ENCODE measurements around the gene AOPEP.

AOPEP gene

DNA sequence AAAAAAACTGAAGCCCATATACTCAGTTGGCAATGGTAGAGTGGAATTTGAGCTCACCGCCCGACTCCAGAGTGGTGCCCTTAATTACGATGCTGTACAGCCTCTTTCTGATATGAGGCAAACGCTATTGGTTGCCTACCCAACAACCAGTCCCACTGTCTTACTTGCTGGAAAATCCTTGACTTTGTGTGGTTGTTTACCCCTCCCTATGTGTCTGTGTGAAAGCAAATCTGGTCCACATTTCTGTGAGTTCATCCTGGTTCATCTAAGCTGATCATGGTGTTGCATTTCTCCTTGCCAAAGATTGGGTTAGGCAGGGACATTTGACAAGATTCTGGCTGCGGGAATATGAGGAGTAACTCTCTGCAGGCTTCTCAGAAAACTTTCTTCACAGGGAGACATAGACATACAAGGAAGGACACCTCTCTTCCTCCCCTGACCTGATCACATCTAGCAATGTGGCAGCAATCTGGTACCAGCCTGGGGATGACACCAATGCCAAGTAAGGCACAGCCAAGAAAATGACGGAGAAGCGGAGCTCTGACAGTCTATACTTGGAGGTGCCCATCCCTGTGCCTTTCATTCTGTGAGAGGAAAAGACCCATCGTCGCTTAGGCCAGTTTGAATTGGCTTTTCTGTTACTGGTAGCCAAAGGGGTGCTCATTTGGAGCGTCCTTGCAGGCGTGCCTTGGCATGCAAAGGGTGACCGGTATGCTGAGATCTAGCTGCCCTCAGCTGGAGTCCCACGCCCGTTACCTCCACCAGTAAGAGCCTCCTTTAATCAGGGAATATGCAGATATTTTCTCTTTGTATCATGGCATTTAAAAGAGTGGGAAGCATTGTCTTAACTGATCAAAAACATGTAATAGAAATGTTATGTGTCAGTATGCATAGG lies 124.3 kb downstream of the AOPEP start:
- no peak for TF ChIP-seq Cebpa-rat (IDR thresholded peaks at IDR 0.05)
- H3K27me3 ChIP-seq = no peaks in the 10 kb centered on the region
- no peaks in the 10 kb centered on the region for H3K9me3 ChIP-seq
- H3K9ac ChIP-seq = no peak overlapping the region
- H3K36me3 ChIP-seq = peaks cover 6% of the 10 kb centered on the region
- no peaks in the 10 kb centered on the region for H4K20me1 ChIP-seq
- H3K4me2 ChIP-seq = no peak overlapping the region
- H3K4me1 ChIP-seq = peaks cover 14% of the 10 kb centered on the region
- H3K27ac ChIP-seq = no peak overlapping the region
- H3K4me3 ChIP-seq = no peak overlapping the region

DNA sequence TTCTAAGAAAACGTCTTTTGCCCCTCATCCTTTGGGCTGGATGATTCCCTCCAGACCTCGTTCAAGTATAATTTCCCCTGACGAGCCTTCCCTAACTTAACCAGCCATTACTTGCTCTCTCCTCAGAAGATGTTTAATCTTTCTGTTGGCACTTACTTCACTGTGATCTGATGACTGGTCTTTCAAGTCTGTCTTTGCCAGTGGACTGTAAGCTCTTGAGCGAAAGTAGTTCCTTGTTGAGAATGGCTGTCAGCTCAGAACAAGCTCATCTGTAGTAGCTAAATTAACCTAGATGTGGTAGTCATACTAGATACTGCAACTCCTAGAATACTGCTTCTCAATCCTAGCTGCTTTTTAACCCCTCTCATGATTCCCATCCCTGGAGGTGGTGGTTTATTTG lies 125.0 kb downstream of the AOPEP start:
- no peak overlapping the region for H3K4me3 ChIP-seq
- H3K9me3 ChIP-seq = no peaks in the 10 kb centered on the region
- peaks cover 14% of the 10 kb centered on the region for H3K4me1 ChIP-seq
- H3K9ac ChIP-seq = no peak overlapping the region
- H3K4me2 ChIP-seq = no peak overlapping the region
- H3K27me3 ChIP-seq = no peaks in the 10 kb centered on the region
- H4K20me1 ChIP-seq = no peaks in the 10 kb centered on the region
- H3K27ac ChIP-seq = no peak overlapping the region
- peaks cover 6% of the 10 kb centered on the region for H3K36me3 ChIP-seq
- no peak for TF ChIP-seq Cebpa-rat (IDR thresholded peaks at IDR 0.05)

DNA sequence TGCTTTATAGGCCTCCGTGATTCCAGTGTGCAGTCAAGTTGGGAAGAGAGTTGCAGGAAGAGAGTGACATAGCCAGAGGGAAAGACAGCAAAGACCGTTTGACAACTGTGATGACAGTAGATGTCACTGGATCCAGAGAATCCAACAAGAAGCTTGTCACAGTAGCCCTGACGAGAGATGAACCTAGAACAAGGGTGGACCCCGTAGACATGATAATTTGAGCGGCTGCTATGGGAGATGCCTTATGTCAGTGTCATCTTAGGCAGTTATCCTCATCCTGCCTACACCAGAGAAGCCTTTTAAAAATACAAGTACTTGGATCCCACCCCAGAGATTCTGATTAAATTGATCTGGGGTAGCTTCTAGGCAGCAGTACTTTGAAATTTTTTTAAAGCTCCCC lies 125.4 kb downstream of the AOPEP start:
- H3K4me2 ChIP-seq = no peak overlapping the region

DNA sequence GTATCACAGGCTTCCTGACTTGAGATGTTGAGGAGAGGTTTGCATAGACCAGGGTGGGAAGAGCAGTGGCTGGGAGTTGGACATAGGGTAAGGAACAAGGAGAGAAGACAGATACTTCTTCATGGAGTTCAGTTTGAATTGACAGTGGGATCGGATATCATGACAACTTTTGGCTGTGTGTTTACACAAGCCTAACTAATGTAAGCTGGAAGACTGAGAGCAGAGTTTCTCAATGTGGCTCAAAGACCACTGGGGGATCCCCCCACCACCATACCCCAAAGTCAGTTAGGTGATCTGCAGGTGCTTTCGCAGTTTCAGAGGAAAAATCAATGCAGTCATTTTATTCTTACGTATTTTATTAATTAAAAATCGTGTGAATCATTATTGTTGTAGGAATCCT lies 125.9 kb downstream of the AOPEP start:
- Histone ChIP-seq H3K4me1 (peaks cover 11% of the 10 kb centered on the region), H4K20me1 (no peaks in the 10 kb centered on the region), H3K9me3 (no peaks in the 10 kb centered on the region; the same call in 1 of the 2 replicates), H3K4me2 (no peak overlapping the region), H3K9ac (no peak overlapping the region), H3K4me3 (no peak overlapping the region), H3K27me3 (no peaks in the 10 kb centered on the region), H3K27ac (no peak overlapping the region), H3K36me3 (peaks cover 6% of the 10 kb centered on the region)
- TF ChIP-seq Cebpa-rat (IDR thresholded peaks at IDR 0.05) = no peak

More for the DNA sequence above, 125.4 kb downstream of the AOPEP start:
- no peaks in the 10 kb centered on the region for H4K20me1 ChIP-seq
- H3K27me3 ChIP-seq = no peaks in the 10 kb centered on the region
- no peak overlapping the region for H3K9ac ChIP-seq
- peaks cover 6% of the 10 kb centered on the region for H3K36me3 ChIP-seq
- H3K27ac ChIP-seq = no peak overlapping the region
- peaks cover 14% of the 10 kb centered on the region for H3K4me1 ChIP-seq
- no peak overlapping the region for H3K4me3 ChIP-seq
- H3K9me3 ChIP-seq = no peaks in the 10 kb centered on the region
- TF ChIP-seq Cebpa-rat (IDR thresholded peaks at IDR 0.05) = no peak

DNA sequence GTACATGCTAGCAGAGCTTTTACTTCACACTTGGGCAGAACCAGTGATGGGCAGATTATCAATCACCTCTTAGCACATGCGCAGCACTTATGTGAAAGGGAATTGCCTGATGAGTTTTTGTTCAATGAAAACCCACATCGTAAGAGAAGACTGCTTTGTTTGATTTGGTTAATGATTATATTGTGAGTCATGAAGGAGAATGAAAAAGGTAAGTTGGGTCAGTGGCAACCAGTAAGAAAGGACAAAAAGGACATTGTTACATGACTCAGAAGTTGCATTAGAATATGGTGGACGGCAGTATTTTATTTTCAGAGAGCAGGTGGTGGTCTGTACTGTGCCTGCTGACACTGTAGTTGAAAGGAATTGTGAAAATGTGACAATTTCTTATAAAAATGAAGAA lies 127.4 kb downstream of the AOPEP start:
- Histone ChIP-seq H3K4me2 (no peak overlapping the region), H3K36me3 (peaks cover 6% of the 10 kb centered on the region), H3K4me3 (no peak overlapping the region), H3K27me3 (no peaks in the 10 kb centered on the region), H3K27ac (no peak overlapping the region), H3K4me1 (peaks cover 14% of the 10 kb centered on the region), H3K9me3 (peaks cover 10% of the 10 kb centered on the region), H3K9ac (no peak overlapping the region), H4K20me1 (no peaks in the 10 kb centered on the region)
- TF ChIP-seq Cebpa-rat (IDR thresholded peaks at IDR 0.05) = no peak

DNA sequence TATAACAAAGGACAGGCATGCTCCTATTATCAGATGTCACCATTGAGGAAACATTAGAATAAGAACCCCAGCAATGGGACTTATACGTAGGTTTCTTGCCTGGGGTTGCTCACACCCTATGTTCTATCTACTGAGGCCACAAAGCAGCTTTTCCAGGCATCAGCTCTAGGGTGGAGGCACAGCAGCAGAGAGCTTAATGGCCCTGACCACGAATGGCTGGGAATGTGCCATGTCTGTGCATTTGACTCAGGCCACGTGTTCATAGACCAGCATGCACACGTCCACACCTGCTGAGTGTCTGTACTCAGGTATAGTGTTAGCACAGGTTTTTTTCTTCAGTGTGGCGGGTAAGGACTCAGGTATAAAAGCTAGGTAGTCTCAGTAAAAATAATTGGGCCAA lies 129.4 kb downstream of the AOPEP start:
- Histone ChIP-seq H3K4me3 (no peak overlapping the region), H4K20me1 (no peaks in the 10 kb centered on the region), H3K9me3 (peaks cover 10% of the 10 kb centered on the region), H3K36me3 (peaks cover 3% of the 10 kb centered on the region), H3K27me3 (no peaks in the 10 kb centered on the region), H3K4me2 (no peak overlapping the region), H3K9ac (no peak overlapping the region), H3K27ac (no peak overlapping the region), H3K4me1 (peaks cover 34% of the 10 kb centered on the region)
- no peak for TF ChIP-seq Cebpa-rat (IDR thresholded peaks at IDR 0.05)

DNA sequence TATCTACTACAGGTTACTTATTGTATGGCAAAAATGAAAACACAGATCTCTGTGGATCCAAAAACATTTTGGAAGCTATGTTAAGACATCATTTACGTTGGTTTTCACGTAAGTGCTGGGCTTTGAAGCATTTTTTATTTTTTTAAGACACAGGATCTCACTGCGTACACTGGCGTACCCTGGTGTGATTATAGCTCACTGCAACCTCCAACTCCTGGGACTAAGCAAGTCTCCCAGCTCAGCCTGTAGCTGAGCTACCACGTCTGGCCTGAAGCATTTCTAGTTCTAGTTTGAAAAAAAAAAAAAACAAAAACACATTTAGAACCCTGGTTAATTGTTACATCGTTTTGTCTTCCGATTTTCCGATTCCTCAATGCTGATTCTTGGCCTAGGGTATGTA lies 131.3 kb downstream of the AOPEP start:
- Histone ChIP-seq H3K9ac (no peak overlapping the region), H3K4me3 (no peak overlapping the region), H3K27me3 (no peaks in the 10 kb centered on the region), H4K20me1 (no peaks in the 10 kb centered on the region; the same call in 1 of the 2 replicates), H3K4me2 (no peak overlapping the region), H3K4me1 (peaks cover 51% of the 10 kb centered on the region), H3K27ac (peak overlapping the region; percentile 94; the same call in 1 of the 2 replicates), H3K9me3 (peaks cover 10% of the 10 kb centered on the region), H3K36me3 (no peaks in the 10 kb centered on the region; the same call in 1 of the 2 replicates)
- TF ChIP-seq Cebpa-rat (IDR thresholded peaks at IDR 0.05) = no peak

DNA sequence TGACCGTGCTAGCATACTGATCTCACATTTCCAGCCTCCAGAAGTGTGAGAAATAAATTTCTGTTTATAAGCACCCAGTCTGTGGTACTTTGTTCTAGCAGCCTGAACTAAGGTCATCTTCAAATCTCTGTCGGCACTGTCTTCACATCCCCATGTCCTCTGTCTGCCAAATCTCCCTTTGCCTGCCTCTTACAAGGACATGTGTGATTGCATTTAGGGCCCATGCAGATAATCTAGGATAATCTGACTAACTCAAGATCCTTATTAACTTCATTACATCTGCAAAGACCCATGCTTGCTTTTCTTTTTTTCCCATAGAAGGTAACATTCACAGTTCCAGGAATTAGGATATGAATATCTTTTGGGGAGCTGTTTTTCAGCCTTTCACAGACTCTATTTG lies 132.7 kb downstream of the AOPEP start:
- peak overlapping the region; percentile 94 for H3K27ac ChIP-seq
- H3K4me1 ChIP-seq = peaks cover 65% of the 10 kb centered on the region

DNA sequence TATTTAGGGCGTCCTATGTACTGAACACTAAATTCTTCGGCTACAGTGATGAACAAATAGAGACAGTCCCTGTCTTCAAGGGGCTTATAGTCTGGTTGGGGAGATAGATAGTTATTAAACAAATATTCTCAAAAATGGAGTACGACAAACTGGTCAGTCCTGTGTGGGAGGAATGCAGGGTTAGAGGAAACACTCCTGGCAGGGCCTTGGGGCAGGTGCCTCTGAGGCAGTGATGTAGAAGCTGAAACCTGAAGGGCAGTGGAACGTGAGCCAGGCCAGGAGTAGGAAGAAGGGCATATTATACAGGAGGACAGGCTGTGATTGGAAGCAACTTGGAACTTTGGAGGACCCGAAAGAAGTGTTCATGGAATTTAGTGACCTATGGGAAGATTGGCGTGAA lies 133.4 kb downstream of the AOPEP start:
- Histone ChIP-seq H3K36me3 (no peaks in the 10 kb centered on the region; the same call in 1 of the 2 replicates), H3K4me3 (no peak overlapping the region), H3K9ac (peak overlapping the region; percentile 68; the same call in 1 of the 2 replicates), H4K20me1 (no peaks in the 10 kb centered on the region; the same call in 1 of the 2 replicates), H3K27ac (peak overlapping the region; percentile 94), H3K4me2 (peak overlapping the region; percentile 95), H3K9me3 (peaks cover 10% of the 10 kb centered on the region), H3K4me1 (peaks cover 71% of the 10 kb centered on the region), H3K27me3 (no peaks in the 10 kb centered on the region)
- TF ChIP-seq Cebpa-rat (IDR thresholded peaks at IDR 0.05) = no peak

More for the DNA sequence above, 132.7 kb downstream of the AOPEP start:
- Histone ChIP-seq H3K36me3 (no peaks in the 10 kb centered on the region; the same call in 1 of the 2 replicates), H4K20me1 (no peaks in the 10 kb centered on the region; the same call in 1 of the 2 replicates), H3K4me2 (peak overlapping the region; percentile 95), H3K9ac (no peak overlapping the region), H3K4me3 (no peak overlapping the region), H3K27me3 (no peaks in the 10 kb centered on the region), H3K9me3 (peaks cover 10% of the 10 kb centered on the region)
- TF ChIP-seq Cebpa-rat (IDR thresholded peaks at IDR 0.05) = no peak

Data from BLaER1 (cell line).